Keratinocyte (primary cell): ENCODE results near the gene PALD1.

Source experiments
- EZH2 ChIP-seq: IDR thresholded peaks from one replicate; pipeline ENCODE4 v1.6.1; 2012; ENCODE audit warnings: inconsistent platforms, mild to moderate bottlenecking, low read length, moderate library complexity
- TF ChIP-seq, protein P1 (sequence below), 3 experiments: IDR thresholded peaks in 1 of 3; conservative IDR thresholded peaks in 1 of 3; optimal IDR thresholded peaks in 1 of 3; 2 replicates in 2 of 3; 3 replicates in 1 of 3; pipeline versions ENCODE3 to v1.5.1; 2011; ENCODE audit warnings: low read length in 3 of 3, mild to moderate bottlenecking in 3 of 3, moderate library complexity in 2 of 3, control low read depth in 1 of 3, inconsistent platforms in 1 of 3; ENCODE audit not compliant: insufficient read depth in 2 of 3; ENCODE audit errors: extremely low read depth in 1 of 3

- TF ChIP-seq, protein P1, sequence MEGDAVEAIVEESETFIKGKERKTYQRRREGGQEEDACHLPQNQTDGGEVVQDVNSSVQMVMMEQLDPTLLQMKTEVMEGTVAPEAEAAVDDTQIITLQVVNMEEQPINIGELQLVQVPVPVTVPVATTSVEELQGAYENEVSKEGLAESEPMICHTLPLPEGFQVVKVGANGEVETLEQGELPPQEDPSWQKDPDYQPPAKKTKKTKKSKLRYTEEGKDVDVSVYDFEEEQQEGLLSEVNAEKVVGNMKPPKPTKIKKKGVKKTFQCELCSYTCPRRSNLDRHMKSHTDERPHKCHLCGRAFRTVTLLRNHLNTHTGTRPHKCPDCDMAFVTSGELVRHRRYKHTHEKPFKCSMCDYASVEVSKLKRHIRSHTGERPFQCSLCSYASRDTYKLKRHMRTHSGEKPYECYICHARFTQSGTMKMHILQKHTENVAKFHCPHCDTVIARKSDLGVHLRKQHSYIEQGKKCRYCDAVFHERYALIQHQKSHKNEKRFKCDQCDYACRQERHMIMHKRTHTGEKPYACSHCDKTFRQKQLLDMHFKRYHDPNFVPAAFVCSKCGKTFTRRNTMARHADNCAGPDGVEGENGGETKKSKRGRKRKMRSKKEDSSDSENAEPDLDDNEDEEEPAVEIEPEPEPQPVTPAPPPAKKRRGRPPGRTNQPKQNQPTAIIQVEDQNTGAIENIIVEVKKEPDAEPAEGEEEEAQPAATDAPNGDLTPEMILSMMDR (optimal IDR thresholded peaks at IDR 0.05 in 1 of 3, IDR thresholded peaks at IDR 0.05 in 1 of 3, conservative IDR thresholded peaks at IDR 0.05 in 1 of 3; ENCODE audit: extremely low read depth in 1 of 3, insufficient read depth in 2 of 3, low read length in 3 of 3): no peak
- TF ChIP-seq EZH2: no peak
Measured at GRCh38 chr10:70582793-70583668, 104.5 kb downstream of the PALD1 start.
